WTC11 (cell line): ENCODE data around the gene TAP2. TPM values are rescaled to one million over a fixed set of nuclear protein-coding genes. Genes with fewer than 3 reads are reported as not detected.

Source experiments
- ATAC-seq: fragments of 200-7000 bp; cut with Tn5 transposase; 2 replicates; pipeline ENCODE4 v1.10.0; 2021; ENCODE audit warnings: mild to moderate bottlenecking, moderate library complexity
- CTCF ChIA-PET: fragments of 300-600 bp; sonication (Branson Sonifier 250); formaldehyde crosslinking; loops from one replicate; lab custom pipeline; 2021; ENCODE audit warnings: antibody characterized with exemption; lab: Charles Lee
- POLR2A ChIA-PET: fragments of 350-600 bp; sonication (Branson Sonifier 250); formaldehyde crosslinking; loops from one replicate; lab custom pipeline; 2021; ENCODE audit warnings: antibody characterized with exemption; lab: Charles Lee
- DNase-seq: peaks from one replicate; pipeline ENCODE4 v3.0.0; 2021; ENCODE audit warnings: low spot score
- H3K27ac Mint-ChIP-seq: 2 replicates; pipeline ENCODE4 v1.8.0; 2021; ENCODE audit warnings: mixed read lengths
- H3K27me3 Mint-ChIP-seq: 2 replicates; pipeline ENCODE4 v1.8.0; 2021; ENCODE audit warnings: low read depth, mild to moderate bottlenecking, moderate library complexity, mixed read lengths
- H3K36me3 Mint-ChIP-seq: 2 replicates; pipeline ENCODE4 v1.8.0; 2021; ENCODE audit warnings: mixed read lengths
- H3K4me1 Mint-ChIP-seq: 2 replicates; pipeline ENCODE4 v1.8.0; 2022; ENCODE audit warnings: mixed read lengths
- H3K4me3 Mint-ChIP-seq: 2 replicates; pipeline ENCODE4 v1.8.0; 2021; ENCODE audit warnings: mild to moderate bottlenecking, moderate library complexity, mixed read lengths
- H3K9me3 Mint-ChIP-seq: 2 replicates; pipeline ENCODE4 v1.8.0; 2021; ENCODE audit warnings: mixed read lengths
- CREB1 ChIP-seq: sonication (generic); formaldehyde crosslinking; IDR thresholded peaks from 2 replicates; pipeline ENCODE4 v1.8.0; 2023; ENCODE audit warnings: mild to moderate bottlenecking, missing genetic modification reagents
- CREM ChIP-seq: sonication (generic); formaldehyde crosslinking; IDR thresholded peaks from 2 replicates; pipeline ENCODE4 v1.8.1; 2022; ENCODE audit warnings: mild to moderate bottlenecking, missing genetic modification reagents, moderate library complexity
- ESRRA ChIP-seq: sonication (generic); formaldehyde crosslinking; IDR thresholded peaks from 2 replicates; pipeline ENCODE4 v1.8.1; 2022; ENCODE audit warnings: mild to moderate bottlenecking, missing genetic modification reagents, borderline replicate concordance
- FOXP1 ChIP-seq: sonication (generic); formaldehyde crosslinking; IDR thresholded peaks from 2 replicates; pipeline ENCODE4 v1.8.0; 2022; ENCODE audit warnings: missing genetic modification reagents, mild to moderate bottlenecking, moderate library complexity, borderline replicate concordance
- GTF2I ChIP-seq: fragments of 250-450 bp; sonication (Bioruptor Pico); conservative IDR thresholded peaks from 2 replicates; pipeline ENCODE4 v1.4.0; 2021; ENCODE audit warnings: mild to moderate bottlenecking
- HMGA2 ChIP-seq: fragments of 250-450 bp; sonication (Bioruptor Pico); IDR thresholded peaks from 2 replicates; pipeline ENCODE4 v1.4.0; 2021; ENCODE audit warnings: mild to moderate bottlenecking, moderate library complexity
- JAZF1 ChIP-seq: fragments of 250-450 bp; sonication (Bioruptor Pico); IDR thresholded peaks from 2 replicates; pipeline ENCODE4 v1.9.0; 2021; ENCODE audit warnings: moderate library complexity, mild to moderate bottlenecking, inconsistent platforms
- MYBL2 ChIP-seq: sonication (generic); formaldehyde crosslinking; IDR thresholded peaks from 2 replicates; pipeline ENCODE4 v1.8.1; 2023; ENCODE audit warnings: mild to moderate bottlenecking, moderate library complexity, missing genetic modification reagents
- PRRX2 ChIP-seq: fragments of 250-450 bp; sonication (Bioruptor Pico); IDR thresholded peaks from 2 replicates; pipeline ENCODE4 v1.8.0; 2021; ENCODE audit warnings: mild to moderate bottlenecking
- RELA ChIP-seq: sonication (generic); formaldehyde crosslinking; IDR thresholded peaks from 2 replicates; pipeline ENCODE4 v1.8.1; 2022; ENCODE audit warnings: missing genetic modification reagents, mild to moderate bottlenecking, borderline replicate concordance
- ZNF232 ChIP-seq: sonication (generic); formaldehyde crosslinking; IDR thresholded peaks from 2 replicates; pipeline ENCODE4 v1.8.0; 2022; ENCODE audit warnings: mild to moderate bottlenecking, missing genetic modification reagents
- ZNF423 ChIP-seq: fragments of 250-450 bp; sonication (Bioruptor Pico); IDR thresholded peaks from 2 replicates; pipeline ENCODE4 v2.1.2; 2022; ENCODE audit warnings: mild to moderate bottlenecking, moderate library complexity
- total RNA-seq: library from RNA; stranded (reverse); gene quantifications from 3 replicates; pipeline ENCODE4 v1.2.3, GENCODE V29; 2021
- TF ChIP-seq, protein P1 (sequence below): sonication (generic); formaldehyde crosslinking; IDR thresholded peaks from 2 replicates; pipeline ENCODE4 v1.8.0; 2022; ENCODE audit warnings: missing genetic modification reagents
- TF ChIP-seq, protein P2 (sequence below): sonication (generic); formaldehyde crosslinking; IDR thresholded peaks from 2 replicates; pipeline ENCODE4 v1.8.1; 2022; ENCODE audit warnings: missing genetic modification reagents, borderline replicate concordance
- TF ChIP-seq, protein P3 (sequence below): sonication (generic); formaldehyde crosslinking; IDR thresholded peaks from 2 replicates; pipeline ENCODE4 v1.8.1; 2022; ENCODE audit warnings: mild to moderate bottlenecking, moderate library complexity, missing genetic modification reagents
- TF ChIP-seq, protein P4 (sequence below): sonication (generic); formaldehyde crosslinking; conservative IDR thresholded peaks from 2 replicates; pipeline ENCODE4 v1.8.1; 2023; ENCODE audit warnings: mild to moderate bottlenecking, low read depth, missing genetic modification reagents, moderate library complexity
- TF ChIP-seq, protein P5 (sequence below): sonication (generic); formaldehyde crosslinking; IDR thresholded peaks from 2 replicates; pipeline ENCODE4 v1.8.0; 2022; ENCODE audit warnings: mild to moderate bottlenecking, missing genetic modification reagents
- TF ChIP-seq, protein P6 (sequence below): fragments of 250-450 bp; sonication (Bioruptor Pico); IDR thresholded peaks from 2 replicates; pipeline ENCODE4 v1.9.0; 2021; ENCODE audit warnings: moderate library complexity, mild to moderate bottlenecking, inconsistent platforms, borderline replicate concordance
- TF ChIP-seq, protein P7 (sequence below): sonication (generic); formaldehyde crosslinking; IDR thresholded peaks from 2 replicates; pipeline ENCODE4 v1.8.0; 2023; ENCODE audit warnings: missing genetic modification reagents, mild to moderate bottlenecking, borderline replicate concordance

The TAP2 gene
- total RNA-seq, 1 experiment from 2014 or later = 23.0 TPM

DNA sequence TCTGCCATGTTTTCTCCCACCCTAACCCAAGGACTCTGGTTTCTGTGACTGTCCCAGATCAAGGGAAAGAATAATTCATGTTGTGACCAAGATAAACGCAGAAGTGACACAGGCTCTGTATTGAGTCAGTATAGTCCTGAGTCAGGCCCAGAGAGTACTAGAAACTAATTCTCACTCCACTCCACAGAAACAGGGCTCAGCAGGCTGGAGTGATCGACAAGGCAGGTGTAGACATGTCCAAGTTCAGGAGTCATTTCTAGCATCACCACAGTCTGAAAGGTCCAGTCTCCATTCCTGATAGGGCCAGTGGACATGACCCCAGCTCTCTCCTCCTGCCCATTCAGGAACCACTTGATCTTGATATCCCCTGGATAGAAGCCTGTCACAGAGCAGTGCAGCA lies 24.4 kb downstream of the TAP2 start:
- CTCF ChIA-PET = interaction anchor here (1.6 kb wide), 1 partner anchor 24 kb away, joined by 6 read pairs; the partner anchor contains the start of gene TAP2
- Mint-ChIP-seq H3K4me1 (no peaks in the 10 kb centered on the region), H3K9me3 (no peaks in the 10 kb centered on the region), H3K27ac (no peak overlapping the region), H3K27me3 (peaks cover 16% of the 10 kb centered on the region), H3K4me3 (no peak overlapping the region), H3K36me3 (no peaks in the 10 kb centered on the region)
- ATAC-seq = no peak
- DNase-seq = no peak
- TF ChIP-seq CREB1 (CRISPR knock-in tag) (no peak), HMGA2 (CRISPR knock-in tag) (no peak), ESRRA (no peak)
- TF ChIP-seq, protein P1, sequence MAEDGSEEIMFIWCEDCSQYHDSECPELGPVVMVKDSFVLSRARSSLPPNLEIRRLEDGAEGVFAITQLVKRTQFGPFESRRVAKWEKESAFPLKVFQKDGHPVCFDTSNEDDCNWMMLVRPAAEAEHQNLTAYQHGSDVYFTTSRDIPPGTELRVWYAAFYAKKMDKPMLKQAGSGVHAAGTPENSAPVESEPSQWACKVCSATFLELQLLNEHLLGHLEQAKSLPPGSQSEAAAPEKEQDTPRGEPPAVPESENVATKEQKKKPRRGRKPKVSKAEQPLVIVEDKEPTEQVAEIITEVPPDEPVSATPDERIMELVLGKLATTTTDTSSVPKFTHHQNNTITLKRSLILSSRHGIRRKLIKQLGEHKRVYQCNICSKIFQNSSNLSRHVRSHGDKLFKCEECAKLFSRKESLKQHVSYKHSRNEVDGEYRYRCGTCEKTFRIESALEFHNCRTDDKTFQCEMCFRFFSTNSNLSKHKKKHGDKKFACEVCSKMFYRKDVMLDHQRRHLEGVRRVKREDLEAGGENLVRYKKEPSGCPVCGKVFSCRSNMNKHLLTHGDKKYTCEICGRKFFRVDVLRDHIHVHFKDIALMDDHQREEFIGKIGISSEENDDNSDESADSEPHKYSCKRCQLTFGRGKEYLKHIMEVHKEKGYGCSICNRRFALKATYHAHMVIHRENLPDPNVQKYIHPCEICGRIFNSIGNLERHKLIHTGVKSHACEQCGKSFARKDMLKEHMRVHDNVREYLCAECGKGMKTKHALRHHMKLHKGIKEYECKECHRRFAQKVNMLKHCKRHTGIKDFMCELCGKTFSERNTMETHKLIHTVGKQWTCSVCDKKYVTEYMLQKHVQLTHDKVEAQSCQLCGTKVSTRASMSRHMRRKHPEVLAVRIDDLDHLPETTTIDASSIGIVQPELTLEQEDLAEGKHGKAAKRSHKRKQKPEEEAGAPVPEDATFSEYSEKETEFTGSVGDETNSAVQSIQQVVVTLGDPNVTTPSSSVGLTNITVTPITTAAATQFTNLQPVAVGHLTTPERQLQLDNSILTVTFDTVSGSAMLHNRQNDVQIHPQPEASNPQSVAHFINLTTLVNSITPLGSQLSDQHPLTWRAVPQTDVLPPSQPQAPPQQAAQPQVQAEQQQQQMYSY (CRISPR knock-in tag) = no peak
- TF ChIP-seq, protein P2, sequence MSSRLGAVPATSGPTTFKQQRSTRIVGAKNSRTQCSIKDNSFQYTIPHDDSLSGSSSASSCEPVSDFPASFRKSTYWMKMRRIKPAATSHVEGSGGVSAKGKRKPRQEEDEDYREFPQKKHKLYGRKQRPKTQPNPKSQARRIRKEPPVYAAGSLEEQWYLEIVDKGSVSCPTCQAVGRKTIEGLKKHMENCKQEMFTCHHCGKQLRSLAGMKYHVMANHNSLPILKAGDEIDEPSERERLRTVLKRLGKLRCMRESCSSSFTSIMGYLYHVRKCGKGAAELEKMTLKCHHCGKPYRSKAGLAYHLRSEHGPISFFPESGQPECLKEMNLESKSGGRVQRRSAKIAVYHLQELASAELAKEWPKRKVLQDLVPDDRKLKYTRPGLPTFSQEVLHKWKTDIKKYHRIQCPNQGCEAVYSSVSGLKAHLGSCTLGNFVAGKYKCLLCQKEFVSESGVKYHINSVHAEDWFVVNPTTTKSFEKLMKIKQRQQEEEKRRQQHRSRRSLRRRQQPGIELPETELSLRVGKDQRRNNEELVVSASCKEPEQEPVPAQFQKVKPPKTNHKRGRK = no peak
- POLR2A ChIA-PET = no interaction called here

DNA sequence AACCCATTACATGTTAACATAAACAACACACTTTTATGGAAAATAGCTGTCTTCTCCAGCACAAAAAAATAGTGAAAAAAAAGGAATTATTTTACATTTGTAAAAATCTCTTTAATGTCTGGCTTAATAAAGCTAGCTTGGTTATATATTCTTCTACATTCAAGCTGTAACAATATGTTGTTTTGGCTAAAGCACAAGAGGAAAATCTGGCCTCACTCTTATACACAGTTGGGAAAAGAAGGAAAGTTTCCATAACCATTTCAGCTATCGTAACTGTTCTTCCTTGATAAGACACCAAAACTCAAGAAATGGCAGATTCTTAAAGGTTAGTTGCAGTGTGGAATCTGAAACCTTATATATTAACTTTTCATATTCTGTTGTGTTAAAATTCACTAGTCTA lies 29.4 kb downstream of the TAP2 start:
- Mint-ChIP-seq H3K27me3 (peaks cover 29% of the 10 kb centered on the region), H3K36me3 (no peaks in the 10 kb centered on the region), H3K27ac (no peak overlapping the region), H3K4me3 (no peak overlapping the region), H3K4me1 (peaks cover 5% of the 10 kb centered on the region), H3K9me3 (no peaks in the 10 kb centered on the region)
- CTCF ChIA-PET = interaction anchor here (1.0 to 1.3 kb wide), 3 partner anchors 17 to 59 kb away, joined by 3 to 8 read pairs (median 5); partner anchors contain the start of gene TAP2
- POLR2A ChIA-PET = no interaction called here
- ATAC-seq (no peak), DNase-seq (no peak)
- TF ChIP-seq GTF2I (CRISPR knock-in tag) = no peak
- TF ChIP-seq ZNF232 (CRISPR knock-in tag) = no peak
- TF ChIP-seq PRRX2 (CRISPR knock-in tag) = no peak
- TF ChIP-seq, protein P3, sequence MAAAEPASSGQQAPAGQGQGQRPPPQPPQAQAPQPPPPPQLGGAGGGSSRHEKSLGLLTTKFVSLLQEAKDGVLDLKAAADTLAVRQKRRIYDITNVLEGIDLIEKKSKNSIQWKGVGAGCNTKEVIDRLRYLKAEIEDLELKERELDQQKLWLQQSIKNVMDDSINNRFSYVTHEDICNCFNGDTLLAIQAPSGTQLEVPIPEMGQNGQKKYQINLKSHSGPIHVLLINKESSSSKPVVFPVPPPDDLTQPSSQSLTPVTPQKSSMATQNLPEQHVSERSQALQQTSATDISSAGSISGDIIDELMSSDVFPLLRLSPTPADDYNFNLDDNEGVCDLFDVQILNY (CRISPR knock-in tag) = no peak
- TF ChIP-seq, protein P4, sequence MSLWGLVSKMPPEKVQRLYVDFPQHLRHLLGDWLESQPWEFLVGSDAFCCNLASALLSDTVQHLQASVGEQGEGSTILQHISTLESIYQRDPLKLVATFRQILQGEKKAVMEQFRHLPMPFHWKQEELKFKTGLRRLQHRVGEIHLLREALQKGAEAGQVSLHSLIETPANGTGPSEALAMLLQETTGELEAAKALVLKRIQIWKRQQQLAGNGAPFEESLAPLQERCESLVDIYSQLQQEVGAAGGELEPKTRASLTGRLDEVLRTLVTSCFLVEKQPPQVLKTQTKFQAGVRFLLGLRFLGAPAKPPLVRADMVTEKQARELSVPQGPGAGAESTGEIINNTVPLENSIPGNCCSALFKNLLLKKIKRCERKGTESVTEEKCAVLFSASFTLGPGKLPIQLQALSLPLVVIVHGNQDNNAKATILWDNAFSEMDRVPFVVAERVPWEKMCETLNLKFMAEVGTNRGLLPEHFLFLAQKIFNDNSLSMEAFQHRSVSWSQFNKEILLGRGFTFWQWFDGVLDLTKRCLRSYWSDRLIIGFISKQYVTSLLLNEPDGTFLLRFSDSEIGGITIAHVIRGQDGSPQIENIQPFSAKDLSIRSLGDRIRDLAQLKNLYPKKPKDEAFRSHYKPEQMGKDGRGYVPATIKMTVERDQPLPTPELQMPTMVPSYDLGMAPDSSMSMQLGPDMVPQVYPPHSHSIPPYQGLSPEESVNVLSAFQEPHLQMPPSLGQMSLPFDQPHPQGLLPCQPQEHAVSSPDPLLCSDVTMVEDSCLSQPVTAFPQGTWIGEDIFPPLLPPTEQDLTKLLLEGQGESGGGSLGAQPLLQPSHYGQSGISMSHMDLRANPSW (CRISPR knock-in tag) = no peak
- TF ChIP-seq, protein P5, sequence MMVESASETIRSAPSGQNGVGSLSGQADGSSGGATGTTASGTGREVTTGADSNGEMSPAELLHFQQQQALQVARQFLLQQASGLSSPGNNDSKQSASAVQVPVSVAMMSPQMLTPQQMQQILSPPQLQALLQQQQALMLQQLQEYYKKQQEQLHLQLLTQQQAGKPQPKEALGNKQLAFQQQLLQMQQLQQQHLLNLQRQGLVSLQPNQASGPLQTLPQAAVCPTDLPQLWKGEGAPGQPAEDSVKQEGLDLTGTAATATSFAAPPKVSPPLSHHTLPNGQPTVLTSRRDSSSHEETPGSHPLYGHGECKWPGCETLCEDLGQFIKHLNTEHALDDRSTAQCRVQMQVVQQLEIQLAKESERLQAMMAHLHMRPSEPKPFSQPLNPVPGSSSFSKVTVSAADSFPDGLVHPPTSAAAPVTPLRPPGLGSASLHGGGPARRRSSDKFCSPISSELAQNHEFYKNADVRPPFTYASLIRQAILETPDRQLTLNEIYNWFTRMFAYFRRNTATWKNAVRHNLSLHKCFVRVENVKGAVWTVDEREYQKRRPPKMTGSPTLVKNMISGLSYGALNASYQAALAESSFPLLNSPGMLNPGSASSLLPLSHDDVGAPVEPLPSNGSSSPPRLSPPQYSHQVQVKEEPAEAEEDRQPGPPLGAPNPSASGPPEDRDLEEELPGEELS = no peak
- TF ChIP-seq MYBL2 = no peak
- no peak for TF ChIP-seq RELA (CRISPR knock-in tag)
- TF ChIP-seq, protein P6, sequence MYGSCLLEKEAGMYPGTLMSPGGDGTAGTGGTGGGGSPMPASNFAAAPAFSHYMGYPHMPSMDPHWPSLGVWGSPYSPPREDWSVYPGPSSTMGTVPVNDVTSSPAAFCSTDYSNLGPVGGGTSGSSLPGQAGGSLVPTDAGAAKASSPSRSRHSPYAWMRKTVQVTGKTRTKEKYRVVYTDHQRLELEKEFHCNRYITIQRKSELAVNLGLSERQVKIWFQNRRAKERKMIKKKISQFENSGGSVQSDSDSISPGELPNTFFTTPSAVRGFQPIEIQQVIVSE = no peak
- TF ChIP-seq, protein P7, sequence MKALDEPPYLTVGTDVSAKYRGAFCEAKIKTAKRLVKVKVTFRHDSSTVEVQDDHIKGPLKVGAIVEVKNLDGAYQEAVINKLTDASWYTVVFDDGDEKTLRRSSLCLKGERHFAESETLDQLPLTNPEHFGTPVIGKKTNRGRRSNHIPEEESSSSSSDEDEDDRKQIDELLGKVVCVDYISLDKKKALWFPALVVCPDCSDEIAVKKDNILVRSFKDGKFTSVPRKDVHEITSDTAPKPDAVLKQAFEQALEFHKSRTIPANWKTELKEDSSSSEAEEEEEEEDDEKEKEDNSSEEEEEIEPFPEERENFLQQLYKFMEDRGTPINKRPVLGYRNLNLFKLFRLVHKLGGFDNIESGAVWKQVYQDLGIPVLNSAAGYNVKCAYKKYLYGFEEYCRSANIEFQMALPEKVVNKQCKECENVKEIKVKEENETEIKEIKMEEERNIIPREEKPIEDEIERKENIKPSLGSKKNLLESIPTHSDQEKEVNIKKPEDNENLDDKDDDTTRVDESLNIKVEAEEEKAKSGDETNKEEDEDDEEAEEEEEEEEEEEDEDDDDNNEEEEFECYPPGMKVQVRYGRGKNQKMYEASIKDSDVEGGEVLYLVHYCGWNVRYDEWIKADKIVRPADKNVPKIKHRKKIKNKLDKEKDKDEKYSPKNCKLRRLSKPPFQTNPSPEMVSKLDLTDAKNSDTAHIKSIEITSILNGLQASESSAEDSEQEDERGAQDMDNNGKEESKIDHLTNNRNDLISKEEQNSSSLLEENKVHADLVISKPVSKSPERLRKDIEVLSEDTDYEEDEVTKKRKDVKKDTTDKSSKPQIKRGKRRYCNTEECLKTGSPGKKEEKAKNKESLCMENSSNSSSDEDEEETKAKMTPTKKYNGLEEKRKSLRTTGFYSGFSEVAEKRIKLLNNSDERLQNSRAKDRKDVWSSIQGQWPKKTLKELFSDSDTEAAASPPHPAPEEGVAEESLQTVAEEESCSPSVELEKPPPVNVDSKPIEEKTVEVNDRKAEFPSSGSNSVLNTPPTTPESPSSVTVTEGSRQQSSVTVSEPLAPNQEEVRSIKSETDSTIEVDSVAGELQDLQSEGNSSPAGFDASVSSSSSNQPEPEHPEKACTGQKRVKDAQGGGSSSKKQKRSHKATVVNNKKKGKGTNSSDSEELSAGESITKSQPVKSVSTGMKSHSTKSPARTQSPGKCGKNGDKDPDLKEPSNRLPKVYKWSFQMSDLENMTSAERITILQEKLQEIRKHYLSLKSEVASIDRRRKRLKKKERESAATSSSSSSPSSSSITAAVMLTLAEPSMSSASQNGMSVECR (CRISPR knock-in tag) = no peak
- TF ChIP-seq JAZF1 = no peak
- no peak for TF ChIP-seq FOXP1 (CRISPR knock-in tag)
- no peak for TF ChIP-seq CREM (CRISPR knock-in tag)
- no peak for TF ChIP-seq ZNF423 (CRISPR knock-in tag)
